NCI-H1092 (cell line): ENCODE results near the gene PPIG.
"Not testable (repeated sequence)": the region's sequence is repeated elsewhere in the genome, so short reads cannot be mapped to it uniquely, and the experiment has no call there.

Experiments used
- DNase-seq: peaks from one replicate; lab custom pipeline; 2025; lab: John Stamatoyannopoulos, UW

The PPIG gene

DNA sequence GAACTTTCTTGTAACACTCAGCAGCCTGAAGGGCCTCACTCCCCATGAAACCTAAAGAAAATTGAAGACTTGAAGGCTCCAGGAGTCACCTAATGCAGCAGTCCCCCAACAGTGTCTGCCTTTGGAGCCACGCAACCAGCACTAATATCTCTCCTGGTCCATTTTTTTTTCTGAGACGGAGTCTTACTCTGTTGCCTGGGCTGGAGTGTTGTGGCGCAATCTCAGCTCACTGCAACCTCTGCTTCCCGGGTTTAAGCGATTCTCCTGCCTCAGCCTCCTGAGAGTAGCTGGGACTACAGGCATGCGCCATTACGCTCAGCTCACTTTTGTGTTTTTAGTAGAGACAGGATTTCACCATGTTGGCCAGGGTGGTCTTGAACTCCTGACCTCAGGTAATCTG, 12.4 kb downstream of the PPIG start:
- DNase-seq = not testable (repeated sequence)

DNA sequence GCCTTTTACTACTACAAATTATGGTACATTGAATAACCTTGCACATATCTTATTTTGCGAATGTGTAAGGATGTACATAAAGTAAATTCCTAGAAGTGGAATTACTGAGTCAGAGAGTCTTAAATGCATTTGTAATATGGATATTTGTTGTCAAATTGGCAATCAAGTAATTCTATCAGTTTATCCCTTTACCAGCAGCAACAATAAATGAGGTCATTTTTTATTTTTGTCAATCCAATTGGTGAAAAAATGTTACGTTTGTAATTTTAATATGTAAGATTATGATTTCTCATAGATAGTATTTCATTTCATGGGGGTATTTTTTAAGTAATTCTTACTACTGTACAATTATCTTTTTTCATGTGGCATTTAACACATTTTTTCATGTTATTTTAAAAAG, 14.8 kb downstream of the PPIG start:
- no peak for DNase-seq

DNA sequence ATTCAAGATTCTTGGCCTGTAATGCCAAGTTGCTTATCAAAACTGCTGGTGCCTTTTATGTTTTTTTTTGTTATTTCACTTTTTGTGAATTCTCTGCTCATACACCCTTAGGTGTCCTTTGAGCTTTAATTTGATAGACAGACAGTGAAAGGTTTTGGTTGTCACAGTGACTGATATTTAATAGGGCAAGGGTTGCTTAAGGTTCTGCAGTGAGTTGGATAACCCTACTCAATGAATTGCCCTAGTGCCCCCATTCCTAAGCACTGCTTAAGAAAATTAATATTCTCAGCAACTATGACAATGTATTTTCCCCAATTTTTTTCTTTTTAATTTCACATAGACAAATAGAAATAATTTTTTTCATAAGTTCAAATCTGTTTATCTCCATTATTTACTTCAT, 15.4 kb downstream of the PPIG start:
- DNase-seq = no peak

DNA sequence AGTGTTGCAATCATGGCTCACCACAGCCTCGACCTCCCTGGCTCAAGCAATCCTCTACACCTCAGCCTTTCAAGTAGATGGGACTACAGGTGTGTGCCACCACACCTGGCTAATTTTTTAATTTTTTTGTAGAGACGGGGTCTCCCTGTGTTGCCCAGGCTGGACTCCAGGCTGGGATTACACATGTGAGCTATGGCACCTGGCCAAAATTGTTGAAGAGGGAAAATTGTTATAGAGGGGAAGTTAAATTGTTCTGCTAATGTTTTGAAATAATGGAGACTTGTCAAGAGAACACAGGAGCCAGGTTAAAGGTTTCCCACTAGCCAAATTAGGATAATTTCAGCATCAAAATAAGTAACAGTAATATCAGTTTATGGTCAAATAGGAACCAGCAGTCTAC, 25.1 kb downstream of the PPIG start:
- no peak for DNase-seq

DNA sequence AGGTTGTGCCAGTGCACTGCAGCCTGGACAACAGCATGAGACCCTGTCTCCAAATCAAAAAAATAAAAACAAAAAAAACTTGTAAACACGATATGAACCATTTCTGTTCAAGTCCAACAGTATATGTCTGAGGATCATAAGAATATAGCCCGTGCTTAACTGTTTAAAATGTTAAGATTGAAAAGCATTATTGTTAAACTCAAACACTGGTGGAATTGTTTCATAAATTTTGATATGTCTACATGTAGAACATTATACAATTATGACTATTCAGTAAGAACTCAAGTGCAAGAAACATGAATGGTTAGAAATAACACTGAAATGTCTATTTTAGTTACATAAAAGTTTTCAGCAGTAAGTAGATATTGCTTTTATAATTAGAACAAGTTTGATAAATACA, 29.7 kb downstream of the PPIG start:
- DNase-seq = no peak

DNA sequence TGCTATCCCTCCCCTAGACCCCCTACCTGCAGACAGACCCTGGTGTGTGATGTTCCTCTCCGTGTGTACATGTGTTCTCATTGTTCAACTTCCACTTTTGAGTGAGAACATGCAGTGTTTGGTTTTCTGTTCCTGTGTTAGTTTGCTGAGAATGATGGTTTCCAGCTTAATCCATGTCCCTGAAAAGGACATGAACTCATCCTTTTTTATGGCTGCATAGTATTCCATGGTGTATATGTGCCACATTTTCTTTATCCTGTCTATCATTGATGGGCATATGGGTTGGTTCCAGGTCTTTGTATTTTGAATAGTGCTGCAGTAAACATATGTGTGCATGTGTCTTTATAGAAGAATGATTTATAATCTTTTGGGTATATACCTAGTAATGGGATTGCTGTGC, 31.8 kb downstream of the PPIG start:
- not testable (repeated sequence) for DNase-seq

DNA sequence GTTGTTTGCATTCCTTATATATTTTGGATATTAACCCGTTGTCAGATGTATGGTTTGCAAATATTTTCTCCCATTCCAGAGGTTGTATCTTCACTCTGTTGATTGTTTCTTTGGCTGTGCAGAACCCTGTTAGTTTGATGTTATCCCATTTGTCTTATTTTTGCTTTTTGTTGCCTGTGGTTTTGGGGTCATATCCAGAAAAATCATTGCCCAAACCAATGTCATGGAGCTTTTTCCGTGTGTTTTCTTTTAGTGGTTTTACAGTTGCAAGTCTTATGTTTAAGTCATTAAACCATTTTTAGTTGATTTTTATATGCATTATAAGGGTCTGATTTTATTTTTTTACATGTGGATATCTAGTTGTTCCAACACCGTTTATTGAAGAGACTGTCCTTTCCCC, 35.8 kb downstream of the PPIG start:
- no peak for DNase-seq

DNA sequence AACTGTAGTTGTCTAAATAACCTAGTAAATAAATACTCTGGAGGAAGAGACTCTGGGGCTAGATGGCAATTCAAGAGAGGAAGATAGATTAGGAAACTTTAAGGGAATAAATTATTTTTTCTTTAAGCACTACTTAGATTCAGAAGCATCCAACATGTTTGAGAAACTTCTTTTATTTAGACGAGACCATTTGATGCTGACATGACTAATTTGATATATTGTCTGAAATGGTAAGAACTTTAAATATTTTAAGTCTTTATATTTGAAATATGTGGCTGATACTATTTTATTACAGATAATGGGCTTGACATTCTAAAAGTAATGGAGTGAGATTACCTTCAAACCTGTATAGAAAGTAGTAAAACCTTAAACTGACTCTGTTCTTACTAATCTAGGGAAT, 36.4 kb downstream of the PPIG start:
- no peak for DNase-seq

DNA sequence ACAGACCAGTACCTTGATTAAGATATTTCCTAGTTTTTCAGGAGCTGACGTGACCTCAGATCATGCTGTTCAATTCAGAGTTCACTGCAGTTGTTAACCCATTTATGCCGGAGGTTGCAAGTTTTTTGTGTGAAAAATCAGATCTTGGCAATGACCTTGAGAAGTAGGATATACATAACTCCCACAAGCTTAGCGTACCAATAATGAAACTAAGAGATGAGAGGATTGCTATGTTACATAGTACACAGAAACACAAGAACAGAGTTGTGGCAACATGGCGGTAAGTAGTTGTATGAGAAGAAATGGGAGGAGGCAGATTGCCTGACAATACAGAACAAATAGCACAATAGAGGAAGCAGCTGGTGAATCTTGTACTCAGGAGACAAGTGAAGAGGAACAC, 39.1 kb downstream of the PPIG start:
- no peak for DNase-seq

DNA sequence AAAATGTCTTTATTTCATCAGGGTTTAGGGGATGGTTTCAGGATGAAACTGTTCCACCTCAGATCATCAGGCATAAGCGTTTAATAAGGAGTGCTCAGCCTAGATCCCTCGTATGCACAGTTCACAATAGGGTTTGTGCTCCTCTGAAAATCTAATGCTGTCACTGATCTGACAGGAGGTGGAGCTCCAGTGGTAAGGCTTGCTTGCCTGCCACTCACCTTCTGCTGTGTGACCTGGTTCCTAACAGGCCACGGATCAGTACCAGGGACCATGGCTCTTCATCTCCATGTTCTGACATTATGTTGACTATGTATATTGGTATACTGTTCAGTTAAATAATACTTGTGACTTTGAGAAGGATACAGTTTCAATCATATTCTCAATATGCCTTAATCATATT, 41.6 kb downstream of the PPIG start:
- DNase-seq = no peak

DNA sequence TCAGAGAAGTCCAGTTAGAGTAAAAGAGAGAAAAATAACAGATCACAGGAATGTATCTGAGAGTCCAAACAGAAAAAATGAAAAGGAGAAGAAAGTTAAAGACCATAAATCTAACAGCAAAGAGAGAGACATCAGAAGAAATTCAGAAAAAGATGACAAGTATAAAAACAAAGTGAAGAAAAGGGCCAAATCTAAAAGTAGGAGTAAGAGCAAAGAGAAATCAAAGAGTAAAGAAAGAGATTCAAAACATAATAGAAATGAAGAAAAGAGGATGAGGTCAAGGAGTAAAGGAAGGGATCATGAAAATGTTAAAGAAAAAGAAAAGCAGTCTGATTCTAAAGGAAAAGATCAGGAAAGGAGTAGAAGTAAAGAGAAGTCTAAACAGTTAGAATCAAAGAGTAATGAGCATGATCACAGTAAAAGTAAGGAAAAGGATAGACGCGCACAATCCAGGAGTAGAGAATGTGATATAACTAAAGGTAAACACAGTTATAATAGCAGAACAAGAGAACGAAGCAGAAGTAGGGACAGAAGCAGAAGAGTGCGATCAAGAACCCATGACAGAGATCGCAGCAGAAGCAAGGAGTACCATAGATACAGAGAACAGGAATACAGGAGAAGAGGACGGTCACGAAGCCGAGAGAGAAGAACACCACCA, 52.4 kb downstream of the PPIG start:
- no peak for DNase-seq

DNA sequence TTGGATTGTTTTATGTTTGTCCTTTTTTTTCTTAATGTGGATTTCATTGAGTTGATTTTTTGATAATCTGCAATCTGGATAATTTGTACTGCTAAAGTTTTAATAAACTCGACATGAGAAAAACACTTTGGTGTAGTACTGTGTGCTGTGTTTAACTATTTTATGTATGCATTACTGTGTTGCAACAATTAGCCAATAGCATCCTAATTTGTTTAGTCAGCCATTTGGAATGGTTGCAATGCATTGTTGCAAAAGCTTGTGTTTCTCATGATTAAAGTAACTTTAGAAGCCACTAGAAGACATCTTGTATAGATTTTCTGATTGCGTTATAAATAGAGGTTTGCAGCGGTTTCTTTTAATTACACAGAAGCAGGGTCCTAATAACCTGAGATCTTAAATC, 53.5 kb downstream of the PPIG start:
- DNase-seq = no peak

DNA sequence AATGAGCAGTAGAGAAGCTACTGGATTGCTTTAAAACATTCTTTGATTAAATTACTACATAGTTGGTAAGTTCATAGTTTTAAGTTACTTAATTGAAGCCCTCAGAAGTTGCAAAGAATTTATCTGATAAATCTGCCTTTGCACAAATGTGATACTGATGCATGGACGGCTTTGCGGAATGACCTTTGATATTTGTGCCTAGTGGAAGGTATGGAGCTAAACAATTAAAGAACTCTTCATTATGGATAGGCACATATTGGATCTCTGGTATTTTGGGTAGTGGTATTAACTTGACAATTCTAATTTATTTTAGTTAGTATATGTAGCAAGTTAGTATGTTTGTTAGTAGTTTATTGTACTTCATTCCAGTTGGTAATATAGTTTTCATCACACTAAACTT, 56.0 kb downstream of the PPIG start:
- no peak for DNase-seq

DNA sequence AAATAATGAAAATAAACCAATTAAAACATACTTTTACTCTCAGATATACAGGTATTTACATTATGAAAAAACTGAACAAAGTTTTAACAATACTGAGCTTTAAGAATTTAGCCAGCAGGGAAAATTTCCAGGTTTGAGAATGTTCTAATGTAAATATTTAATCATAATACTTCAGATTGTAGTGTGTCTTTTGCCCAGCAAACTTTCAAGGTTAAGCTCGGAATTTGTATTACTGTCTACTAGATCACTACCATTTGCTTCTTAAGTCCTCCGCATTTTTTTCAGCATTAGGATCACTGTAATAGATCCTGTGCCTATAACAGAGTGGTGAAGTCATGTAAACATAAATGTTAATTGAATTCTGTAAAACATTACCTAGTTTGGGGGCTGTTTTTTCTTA, 57.3 kb downstream of the PPIG start:
- no peak for DNase-seq

DNA sequence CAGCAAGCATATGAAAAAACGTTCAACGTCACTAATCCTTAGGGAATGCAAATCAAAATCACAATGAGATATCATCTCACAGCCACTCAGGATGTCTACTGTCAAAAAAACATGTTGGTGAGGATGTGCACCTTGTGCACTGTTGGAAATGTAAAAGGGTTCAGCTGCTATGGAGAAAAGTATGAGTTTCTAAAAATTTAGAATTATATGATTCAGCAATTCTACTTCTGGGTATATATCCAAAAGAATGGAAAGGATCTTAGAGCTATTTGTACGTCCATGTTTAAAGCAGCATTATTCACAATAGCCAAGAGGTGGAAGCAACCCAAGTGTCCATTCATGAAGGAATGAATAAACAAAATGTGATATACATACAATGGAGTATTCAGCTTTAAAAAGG, 60.0 kb downstream of the PPIG start:
- DNase-seq = no peak

DNA sequence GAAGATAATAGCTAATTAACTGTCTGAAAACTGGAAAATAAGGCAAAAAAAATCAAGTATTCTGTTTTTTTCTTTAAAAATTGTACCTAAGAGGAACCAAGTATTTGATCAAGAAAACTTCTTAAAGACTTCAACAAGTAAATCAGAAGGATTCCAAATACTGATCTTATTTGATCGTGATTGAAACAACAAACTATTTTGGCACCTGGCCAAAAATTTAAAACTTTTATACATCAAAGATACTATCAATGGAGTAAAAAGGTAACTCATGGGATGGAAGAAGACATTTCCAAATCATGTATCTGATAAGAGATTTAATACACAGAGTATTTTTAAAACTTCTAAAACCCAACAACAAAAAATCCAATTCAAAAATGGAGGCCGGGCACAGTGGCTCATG, 63.3 kb downstream of the PPIG start:
- DNase-seq = no peak

DNA sequence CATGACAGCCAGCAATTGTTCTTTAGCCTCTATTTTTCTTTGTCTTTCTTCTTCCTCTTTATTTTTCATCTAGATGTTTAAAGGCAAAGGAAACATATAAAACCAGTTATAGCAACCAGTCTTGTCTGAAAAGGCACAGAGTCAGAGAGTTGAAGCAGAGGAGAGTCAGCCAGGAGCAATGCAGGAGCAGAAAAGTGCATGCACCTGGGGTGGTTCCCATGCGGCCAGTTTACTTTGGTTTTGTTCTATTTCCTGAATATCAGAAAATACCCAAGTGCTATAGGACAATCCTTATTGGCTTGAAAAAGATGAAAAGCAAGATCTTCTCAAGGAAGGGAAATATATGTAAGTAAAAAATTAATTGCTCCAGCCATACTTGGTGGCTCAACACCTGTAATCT, 65.1 kb downstream of the PPIG start:
- no peak for DNase-seq

DNA sequence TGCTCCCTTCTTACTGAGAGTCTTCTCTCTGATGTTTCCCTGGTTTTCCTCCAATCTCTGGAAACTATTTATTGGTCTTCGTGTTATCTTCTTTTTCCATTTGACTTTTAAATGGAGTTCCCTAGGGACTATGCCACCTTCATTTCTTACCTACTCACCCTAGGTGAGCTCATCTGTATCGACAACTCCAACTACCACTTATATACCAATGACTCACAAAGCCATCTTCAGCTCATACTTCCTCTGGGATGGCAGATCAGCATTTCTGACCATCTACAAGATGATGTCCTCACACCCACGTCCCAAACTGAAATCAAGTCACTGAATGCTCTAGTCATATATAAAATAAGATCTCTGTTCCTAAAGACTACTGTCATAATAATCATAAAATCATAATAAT, 69.5 kb downstream of the PPIG start:
- DNase-seq = no peak

DNA sequence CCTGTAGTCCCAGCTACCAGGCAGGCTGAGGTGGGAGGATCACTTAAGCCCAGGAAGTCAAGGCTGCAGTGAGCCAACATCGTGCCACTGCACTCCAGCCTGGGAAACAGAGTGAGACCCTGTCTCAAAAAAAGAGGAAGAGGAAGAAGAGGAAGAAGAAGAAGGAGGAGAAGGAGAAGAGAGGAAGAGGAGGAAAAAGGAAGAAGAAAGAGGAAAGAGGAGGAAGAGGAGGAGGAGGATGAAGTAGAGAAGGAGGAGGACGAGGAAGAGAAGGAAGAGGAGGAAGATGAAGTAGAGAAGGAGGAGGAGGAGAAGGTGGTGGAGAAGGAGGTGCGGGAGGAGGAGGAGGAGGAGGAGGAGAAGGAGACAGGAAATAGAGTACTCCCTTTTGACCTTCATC, 72.0 kb downstream of the PPIG start:
- DNase-seq = no peak

DNA sequence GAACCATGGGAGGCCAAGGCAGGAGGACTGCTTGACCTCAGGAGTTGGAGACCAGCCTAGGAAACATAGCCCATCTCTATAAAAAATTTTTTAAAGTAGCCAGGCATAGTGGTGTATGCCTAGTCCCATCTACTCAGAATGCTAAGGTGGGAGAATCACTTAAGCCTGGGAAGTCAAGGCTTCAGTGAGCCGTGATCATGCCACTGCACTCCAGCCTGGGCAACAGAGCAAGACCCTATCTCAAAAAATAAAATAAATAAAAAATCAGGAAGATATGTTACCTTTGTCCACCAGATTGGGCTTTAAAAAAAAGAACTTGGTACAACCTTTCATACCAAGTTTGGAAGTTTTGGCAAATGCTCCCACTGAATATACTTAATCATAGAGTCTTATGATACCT, 74.7 kb downstream of the PPIG start:
- no peak for DNase-seq

DNA sequence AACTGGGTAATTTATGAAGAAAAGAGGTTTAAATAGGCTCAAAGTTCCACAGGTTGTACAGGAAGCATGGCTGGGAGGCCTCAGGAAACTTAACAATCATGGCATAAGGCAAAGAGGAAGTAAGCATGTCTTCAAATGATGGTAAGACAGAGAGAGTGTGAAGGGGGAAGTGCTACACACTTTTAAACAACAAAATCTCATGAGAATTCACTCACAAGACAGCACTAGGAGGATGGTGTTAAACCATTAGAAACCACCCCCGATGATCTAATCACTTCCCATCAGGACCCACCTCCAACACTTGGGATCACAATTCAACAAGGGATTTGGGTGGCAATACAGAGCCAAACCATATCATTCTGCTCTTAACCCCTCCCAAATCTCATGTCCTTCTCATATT, 75.2 kb downstream of the PPIG start:
- DNase-seq = no peak

DNA sequence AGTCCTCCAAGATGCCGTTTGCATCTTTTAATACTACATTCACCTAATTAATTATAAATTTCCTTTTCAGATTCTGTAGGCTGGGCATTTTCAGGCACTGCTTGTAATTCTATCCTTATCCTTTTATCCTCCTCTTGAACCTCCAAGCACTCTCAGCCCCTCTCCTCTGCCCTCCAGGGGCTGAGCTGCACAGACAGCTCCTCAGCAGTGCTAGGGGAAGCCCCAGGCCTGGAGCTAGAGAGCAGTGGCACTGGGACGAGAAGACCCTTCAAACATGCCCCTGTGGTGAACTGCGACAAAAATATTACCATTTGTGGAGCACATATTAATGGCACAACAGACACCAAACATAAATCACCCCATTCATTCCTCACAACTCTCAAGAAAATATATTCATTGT, 77.1 kb downstream of the PPIG start:
- DNase-seq = no peak

DNA sequence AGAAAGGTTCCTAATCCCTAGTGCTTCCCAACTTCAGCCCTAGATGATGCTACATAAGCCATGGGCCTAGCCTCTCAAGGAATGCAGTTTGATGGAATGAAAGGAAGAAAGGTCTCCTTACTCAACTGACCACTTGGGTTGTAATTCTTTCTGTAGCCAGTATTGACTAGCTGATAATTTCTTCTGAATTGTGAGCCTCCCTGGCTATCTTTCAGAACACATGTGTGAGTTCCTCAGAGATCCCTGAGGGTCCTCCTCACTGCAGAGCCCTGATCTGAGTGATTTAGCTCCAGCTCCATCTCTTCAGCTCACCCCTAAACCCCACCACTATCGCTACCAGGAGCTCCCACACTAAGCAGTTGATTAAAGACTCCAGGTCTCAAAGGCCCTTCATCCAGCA, 78.6 kb downstream of the PPIG start:
- DNase-seq = no peak

DNA sequence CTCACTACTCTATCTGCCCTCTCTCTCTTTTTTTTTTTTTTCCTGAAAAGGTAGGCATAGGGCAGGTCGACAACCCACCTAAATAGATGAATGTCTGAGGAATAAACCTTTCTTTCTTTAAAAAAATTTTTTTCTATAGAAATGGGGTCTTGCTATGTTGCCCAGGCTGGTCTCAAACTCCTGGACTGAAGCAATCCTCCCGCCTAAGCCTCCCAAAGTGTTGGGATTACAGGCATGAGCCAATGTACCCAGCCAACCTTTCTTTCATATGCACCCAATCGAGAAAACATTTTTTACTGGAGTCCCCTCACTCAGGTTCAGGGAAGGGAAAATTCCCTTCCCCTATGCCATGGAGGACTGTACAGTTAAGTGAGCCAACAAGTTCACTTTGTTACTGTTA, 79.1 kb downstream of the PPIG start:
- DNase-seq = no peak

DNA sequence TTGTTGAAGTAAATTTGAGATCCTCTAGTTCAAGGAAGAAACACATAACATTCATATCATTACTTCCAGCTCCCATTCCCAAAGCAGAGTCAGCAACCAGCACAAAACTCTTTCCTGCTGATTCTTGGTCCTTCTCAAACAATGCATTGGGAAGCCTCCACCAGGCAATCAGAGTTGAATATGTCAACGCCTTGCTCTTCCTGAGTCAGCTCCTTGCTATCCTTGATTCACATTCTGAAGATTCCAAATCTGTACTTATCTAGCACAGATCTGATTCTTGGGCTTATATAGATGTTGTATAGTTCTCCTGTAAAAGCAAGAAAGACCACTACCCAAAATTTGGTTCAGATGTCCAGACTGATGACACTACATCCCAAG, 80.4 kb downstream of the PPIG start:
- DNase-seq = no peak
